UCSD-AML1 (cell line): Measurements from ENCODE around the gene SND1.

Source experiments
- DNase-seq: peaks from one replicate; lab custom pipeline; 2025; ENCODE audit not compliant: unreplicated experiment; lab: John Stamatoyannopoulos, UW

Gene SND1

DNA sequence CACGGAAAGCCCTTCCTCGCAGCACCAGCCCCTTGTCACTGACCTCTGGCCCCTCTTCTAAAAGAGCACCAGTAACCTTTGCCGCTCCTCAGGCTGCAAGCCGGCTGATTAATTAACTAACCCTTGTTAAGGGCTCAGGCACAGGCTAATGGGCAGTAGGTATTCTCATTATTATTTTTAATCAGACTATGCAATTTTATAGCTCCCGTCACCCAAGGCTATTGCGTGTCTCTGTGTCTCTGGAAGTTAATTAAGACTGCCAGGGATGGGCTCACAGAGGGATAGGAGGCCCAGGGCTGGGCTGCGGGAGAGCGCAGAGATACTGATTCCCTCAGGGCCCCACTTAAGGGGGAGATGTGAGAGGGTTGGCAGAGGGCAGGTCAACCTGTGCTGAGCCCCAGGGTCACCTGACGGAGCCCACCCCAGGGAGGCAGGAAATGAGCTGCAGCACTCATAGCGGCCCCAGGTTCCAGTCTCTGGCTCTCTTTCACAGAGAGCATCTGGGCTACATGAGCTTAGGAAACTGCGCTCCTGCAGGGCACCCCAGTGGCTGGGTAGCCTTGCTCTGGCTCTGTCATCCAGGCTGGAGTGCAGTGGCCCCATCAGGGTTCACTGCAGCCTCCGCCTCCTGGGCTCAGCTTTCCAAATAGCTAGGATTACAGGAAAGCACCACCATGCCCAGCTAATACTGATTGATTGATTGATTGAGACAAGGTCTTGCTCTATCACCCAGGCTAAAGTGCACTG lies 471.5 kb downstream of the SND1 start:
- DNase-seq = no peak

GRCh38 chr7:128124786-128125185 lies 472.8 kb downstream of the SND1 start:
- DNase-seq = no peak

DNA sequence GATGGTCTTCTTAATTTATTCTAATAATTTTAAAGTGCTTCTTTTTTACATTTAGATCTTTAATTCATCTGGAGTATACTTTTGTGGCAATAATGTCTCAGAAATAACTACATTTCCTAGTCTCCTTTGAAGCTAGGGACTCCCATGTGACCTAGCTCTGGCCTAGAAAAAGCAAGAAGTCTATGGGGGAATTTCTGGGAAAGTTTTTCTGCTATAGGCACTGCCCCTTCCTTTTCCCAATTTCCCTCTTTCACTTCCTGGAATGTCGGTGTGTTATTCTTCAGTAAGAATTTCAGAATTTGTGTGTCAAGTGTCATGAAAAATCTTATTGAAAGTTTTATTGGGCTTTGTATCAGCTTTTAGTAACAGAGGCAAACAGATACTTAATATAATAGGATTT lies 473.8 kb downstream of the SND1 start:
- DNase-seq = no peak

- DNase-seq = no peak
Measured at GRCh38 chr7:128128401-128128800, 476.4 kb downstream of the SND1 start.

DNA sequence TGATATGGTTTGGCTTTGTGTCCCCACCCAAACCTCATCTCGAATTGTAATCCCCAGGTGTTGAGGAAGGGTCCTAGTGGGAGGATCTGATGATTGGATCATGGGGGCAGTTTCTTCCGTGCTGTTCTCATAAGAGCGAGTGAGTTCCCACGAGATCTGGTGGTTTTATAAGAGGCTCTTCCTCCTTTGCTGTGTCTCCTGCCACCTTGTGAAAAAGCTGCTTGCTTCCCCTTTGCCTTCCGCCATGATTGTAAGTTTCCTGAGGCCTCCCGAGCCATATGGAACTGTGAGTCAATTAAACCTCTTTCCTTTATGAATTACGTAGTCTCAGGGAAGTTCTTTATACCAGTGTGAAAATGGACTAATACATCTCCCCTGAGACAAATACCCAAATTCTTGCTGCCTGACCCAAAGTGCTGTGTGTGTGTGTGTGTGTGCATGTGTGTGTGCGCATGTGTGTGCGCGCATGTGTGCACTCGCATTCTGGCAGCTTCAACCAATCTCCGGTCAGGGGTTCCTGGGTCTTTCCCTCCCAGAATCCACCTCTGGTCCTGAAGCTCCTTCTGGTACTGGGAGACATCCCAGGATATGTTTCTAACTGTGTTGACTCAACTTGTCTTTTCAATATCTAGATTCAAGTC lies 477.4 kb downstream of the SND1 start:
- no peak for DNase-seq

- DNase-seq = no peak
Measured at GRCh38 chr7:128131115-128131514, 479.1 kb downstream of the SND1 start.

GRCh38 chr7:128131731-128132130 lies 479.7 kb downstream of the SND1 start:
- no peak for DNase-seq

- DNase-seq = no peak
Measured at GRCh38 chr7:128132426-128133069, 480.6 kb downstream of the SND1 start.

GRCh38 chr7:128135159-128135514 lies 483.1 kb downstream of the SND1 start:
- no peak for DNase-seq

GRCh38 chr7:128135515-128136214 lies 483.7 kb downstream of the SND1 start:
- peak; percentile 49 for DNase-seq

GRCh38 chr7:128136215-128136597 lies 484.2 kb downstream of the SND1 start:
- no peak for DNase-seq

DNA sequence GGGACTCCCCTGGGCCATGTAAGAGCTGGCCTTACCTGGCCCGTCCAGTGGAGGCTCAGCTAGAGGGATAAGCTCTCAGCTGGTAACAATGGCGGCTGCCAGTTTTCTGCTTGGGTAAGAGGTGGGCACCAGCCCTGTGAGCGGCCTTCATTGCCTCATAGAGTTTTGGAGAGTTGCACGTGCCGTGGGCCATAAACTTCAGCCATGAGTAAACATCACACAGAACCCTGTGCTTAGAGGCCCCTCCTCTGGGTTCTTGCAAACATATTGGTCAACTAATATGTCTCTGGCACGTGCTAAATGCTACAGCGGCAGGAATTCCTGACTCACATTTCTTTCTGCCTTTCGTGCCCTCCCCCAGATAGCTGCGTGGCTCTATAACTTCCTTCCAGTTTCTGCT lies 485.2 kb downstream of the SND1 start:
- DNase-seq = no peak

GRCh38 chr7:128139406-128139805 lies 487.4 kb downstream of the SND1 start:
- DNase-seq = no peak

DNA sequence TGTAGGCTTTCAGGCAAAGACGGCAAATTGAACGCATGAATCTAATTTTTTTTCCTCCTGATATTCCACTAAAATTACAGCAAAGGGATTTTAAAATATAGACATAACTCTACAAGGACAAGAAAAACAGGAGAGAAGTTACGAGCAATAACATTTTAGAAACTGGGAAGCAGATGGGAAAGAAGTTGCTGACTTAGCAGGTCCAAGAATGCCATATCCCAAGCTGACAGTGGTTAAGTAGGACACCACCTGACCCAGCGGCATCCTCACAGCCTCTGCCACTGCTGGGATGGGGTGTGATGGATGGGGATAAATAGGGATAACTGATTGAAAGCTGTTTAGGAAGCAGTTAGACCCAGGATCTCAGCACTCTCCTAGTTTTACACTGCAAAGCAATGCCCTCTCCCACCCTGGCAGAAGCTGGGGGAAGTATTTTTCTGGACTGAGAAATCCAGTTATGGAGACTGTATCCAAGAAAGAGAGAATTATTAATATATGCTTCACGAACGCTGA lies 489.7 kb downstream of the SND1 start:
- DNase-seq = no peak
